GM23338 (cell line): Measurements from ENCODE around the gene NFE2L3. TPM values are rescaled to one million over a fixed set of nuclear protein-coding genes. Genes with fewer than 3 reads are reported as not detected.
A peak's percentile ranks its signal among the peaks of the same experiment; 100 is the strongest.

Experiments used
- ATAC-seq: fragments of 200-7000 bp; cut with Tn5 transposase; 3 replicates; pipeline ENCODE4 v1.9.1; 2020
- DNase-seq: peaks from one replicate; pipeline ENCODE4 v3.0.0-alpha.2; 2015; ENCODE audit warnings: low spot score
- H2AFZ ChIP-seq: fragments of 200-600 bp; sonication (generic); 2 replicates; pipeline ENCODE4 v1.8.0; 2016; ENCODE audit warnings: antibody characterized with exemption, mild to moderate bottlenecking, moderate library complexity
- H3F3A ChIP-seq: fragments of 200-600 bp; sonication (generic); replicated peaks from 2 replicates; pipeline ENCODE4 v1.8.0; 2017; ENCODE audit warnings: antibody characterized with exemption, mixed run types, low read depth
- H3K27ac ChIP-seq: fragments of 200-600 bp; sonication (generic); 2 replicates; pipeline ENCODE4 v1.6.1; 2016; ENCODE audit warnings: low read depth
- H3K27me3 ChIP-seq: fragments of 200-600 bp; sonication (generic); 2 replicates; pipeline ENCODE4 v1.8.0; 2016; ENCODE audit warnings: mild to moderate bottlenecking, mixed run types, moderate library complexity; ENCODE audit not compliant: insufficient read depth
- H3K36me3 ChIP-seq: fragments of 200-600 bp; sonication (generic); 2 replicates; pipeline ENCODE4 v1.8.0; 2016; ENCODE audit warnings: mild to moderate bottlenecking; ENCODE audit not compliant: insufficient read depth
- H3K4me1 ChIP-seq: fragments of 200-600 bp; sonication (generic); 2 replicates; pipeline ENCODE4 v1.8.0; 2016; ENCODE audit warnings: mild to moderate bottlenecking, moderate library complexity; ENCODE audit not compliant: insufficient read depth
- H3K4me2 ChIP-seq: fragments of 200-600 bp; sonication (generic); 2 replicates; pipeline ENCODE4 v1.7.1; 2017; ENCODE audit warnings: mixed run types
- H3K4me3 ChIP-seq: fragments of 200-600 bp; sonication (generic); 2 replicates; pipeline ENCODE4 v1.6.1; 2016; ENCODE audit warnings: mixed run types
- H3K79me2 ChIP-seq: fragments of 200-600 bp; sonication (generic); replicated peaks from 2 replicates; pipeline ENCODE4 v1.8.0; 2017; ENCODE audit warnings: mild to moderate bottlenecking; ENCODE audit not compliant: insufficient read depth
- H3K9me2 ChIP-seq: fragments of 200-600 bp; sonication (generic); 2 replicates; pipeline ENCODE4 v1.8.0; 2017; ENCODE audit not compliant: insufficient read depth
- H4K20me1 ChIP-seq: fragments of 200-600 bp; sonication (generic); replicated peaks from 2 replicates; pipeline ENCODE4 v1.8.0; 2017; ENCODE audit warnings: mild to moderate bottlenecking; ENCODE audit not compliant: insufficient read depth
- H3K27ac Mint-ChIP-seq: 2 replicates; pipeline ENCODE4 v1.8.0; 2020; ENCODE audit warnings: inconsistent platforms, mild to moderate bottlenecking, moderate library complexity, mixed read lengths
- H3K27me3 Mint-ChIP-seq: 3 replicates; pipeline ENCODE4 v1.8.0; 2022; ENCODE audit warnings: low read depth, mild to moderate bottlenecking, moderate library complexity, mixed read lengths, inconsistent platforms; ENCODE audit not compliant: insufficient read depth, poor library complexity
- H3K36me3 Mint-ChIP-seq: 3 replicates; pipeline ENCODE4 v1.8.0; 2021; ENCODE audit warnings: low read depth, mild to moderate bottlenecking, inconsistent platforms, moderate library complexity, mixed read lengths
- H3K4me1 Mint-ChIP-seq: 3 replicates; pipeline ENCODE4 v1.8.0; 2020; ENCODE audit warnings: mild to moderate bottlenecking, inconsistent platforms, mixed read lengths
- H3K4me3 Mint-ChIP-seq: 3 replicates; pipeline ENCODE4 v1.8.0; 2021; ENCODE audit warnings: moderate library complexity, mild to moderate bottlenecking, inconsistent platforms, mixed read lengths
- H3K9me3 Mint-ChIP-seq: 3 replicates; pipeline ENCODE4 v1.8.0; 2020; ENCODE audit warnings: moderate library complexity, mild to moderate bottlenecking, inconsistent platforms, mixed read lengths
- CREB1 ChIP-seq: fragments of 250-450 bp; sonication (Bioruptor Pico); IDR thresholded peaks from 2 replicates; pipeline ENCODE4 v1.5.0; 2020; ENCODE audit warnings: low read depth, mild to moderate bottlenecking, moderate library complexity
- CTCF ChIP-seq, 2 experiments: fragments of 200-600 bp in 1 of 2; sonication (generic) in 1 of 2; conservative IDR thresholded peaks; 2 replicates each; pipeline versions ENCODE4 v1.5.1 to v1.6.1; 2016 to 2017; ENCODE audit warnings: antibody characterized with exemption in 2 of 2, low read depth in 2 of 2, mild to moderate bottlenecking in 2 of 2, moderate library complexity in 1 of 2
- ETS1 ChIP-seq: IDR thresholded peaks from 2 replicates; pipeline ENCODE4 v1.6.1; 2016; ENCODE audit warnings: antibody characterized with exemption
- EZH2 ChIP-seq: fragments of 200-600 bp; sonication (generic); IDR thresholded peaks from one replicate; pipeline ENCODE4 v1.8.0; 2017; ENCODE audit warnings: antibody characterized with exemption, mild to moderate bottlenecking, low read depth; ENCODE audit not compliant: unreplicated experiment
- EZH2phosphoT487 ChIP-seq: fragments of 200-600 bp; sonication (generic); IDR thresholded peaks from one replicate; pipeline ENCODE4 v1.8.1; 2018; ENCODE audit warnings: antibody characterized with exemption; ENCODE audit not compliant: unreplicated experiment
- JUNB ChIP-seq: IDR thresholded peaks from one replicate; pipeline ENCODE4 v1.6.1; 2016; ENCODE audit warnings: antibody characterized with exemption; ENCODE audit not compliant: unreplicated experiment
- NANOG ChIP-seq: IDR thresholded peaks from 2 replicates; pipeline ENCODE4 v1.6.1; 2016; ENCODE audit warnings: antibody characterized with exemption, borderline replicate concordance
- POLR2AphosphoS5 ChIP-seq: IDR thresholded peaks from 2 replicates; pipeline ENCODE4 v1.6.1; 2016; ENCODE audit warnings: antibody characterized with exemption, low read depth
- REST ChIP-seq: IDR thresholded peaks from one replicate; pipeline ENCODE4 v1.6.1; 2018; ENCODE audit warnings: antibody characterized with exemption; ENCODE audit not compliant: unreplicated experiment
- STAT1 ChIP-seq: IDR thresholded peaks from one replicate; pipeline ENCODE4 v1.6.1; 2016; ENCODE audit warnings: antibody characterized with exemption; ENCODE audit not compliant: unreplicated experiment
- ZNF114 ChIP-seq: fragments of 250-450 bp; sonication (Bioruptor Pico); IDR thresholded peaks from 2 replicates; pipeline ENCODE4 v1.5.0; 2020; ENCODE audit warnings: mild to moderate bottlenecking, moderate library complexity
- ZNF331 ChIP-seq: fragments of 250-450 bp; sonication (Bioruptor Pico); IDR thresholded peaks from 2 replicates; pipeline ENCODE4 v1.5.0; 2020; ENCODE audit warnings: low read depth, mild to moderate bottlenecking, moderate library complexity
- ZNF462 ChIP-seq: fragments of 250-450 bp; sonication (Bioruptor Pico); IDR thresholded peaks from 2 replicates; pipeline ENCODE4 v1.5.0; 2020; ENCODE audit warnings: mild to moderate bottlenecking, moderate library complexity
- polyA plus RNA-seq: library from polyadenylated mRNA; unstranded; fragments of >200 nt; fragmentation: Nextera tagmentation; extraction: Ambion mirVana; gene quantifications from 2 replicates; pipeline ENCODE4 v1.2.1, GENCODE V29; 2016
- total RNA-seq: library from RNA; depleted of rRNA; stranded (reverse); fragments of >200 nt; shearing (Covaris generic); gene quantifications from 2 replicates; pipeline ENCODE4 v1.2.3, GENCODE V29; 2014

The NFE2L3 gene
- total and polyA plus RNA-seq, 2 experiments from 2014 or later: 62.0 to 142 TPM

GRCh38 chr7:26105931-26106330, 46.1 kb upstream of the NFE2L3 start:
- Mint-ChIP-seq H3K9me3 (no peaks in the 10 kb centered on the region; the same call in 2 of the 3 replicates), H3K4me3 (no peak overlapping the region), H3K27me3 (peaks cover 4% of the 10 kb centered on the region), H3K4me1 (peaks cover 23% of the 10 kb centered on the region), H3K36me3 (no peaks in the 10 kb centered on the region), H3K27ac (no peak overlapping the region)
- no peak overlapping the region for H3K27ac ChIP-seq
- no peaks in the 10 kb centered on the region for H3F3A ChIP-seq
- no peak for TF ChIP-seq ETS1
- no peak for TF ChIP-seq NANOG
- no peak for TF ChIP-seq STAT1
- no peak for TF ChIP-seq CTCF (conservative IDR thresholded peaks at IDR 0.05; ENCODE audit: low read depth in 2 of 2)
- TF ChIP-seq ZNF114: no peak
- TF ChIP-seq EZH2phosphoT487: no peak
- no peak for TF ChIP-seq JUNB
- no peak for TF ChIP-seq ZNF331 (CRISPR knock-in tag)
- TF ChIP-seq POLR2AphosphoS5: no peak
- TF ChIP-seq CREB1 (CRISPR knock-in tag): no peak
- TF ChIP-seq ZNF462 (CRISPR knock-in tag): no peak
- no peak for TF ChIP-seq REST
- no peak for TF ChIP-seq EZH2
- no peaks in the 10 kb centered on the region for H3K27me3 ChIP-seq
- H3K79me2 ChIP-seq: no peaks in the 10 kb centered on the region
- DNase-seq (no peak), ATAC-seq (no peak)
- H3K36me3 ChIP-seq: no peaks in the 10 kb centered on the region
- H3K4me2 ChIP-seq: no peak overlapping the region
- 0 out of 2 replicates have a peak overlapping the region, but pooled peaks have one; percentile 38 for H2AFZ ChIP-seq
- H3K9me2 ChIP-seq: no peaks in the 10 kb centered on the region
- H3K4me1 ChIP-seq: peaks cover 17% of the 10 kb centered on the region
- H4K20me1 ChIP-seq: no peaks in the 10 kb centered on the region
- no peak overlapping the region for H3K4me3 ChIP-seq
